Type B pancreatic cell (in vitro differentiated cells): ENCODE measurements around the gene AMBRA1. TPM values are rescaled to one million over a fixed set of nuclear protein-coding genes. Genes with fewer than 3 reads are reported as not detected.
"Not testable (repeated sequence)": the region's sequence is repeated elsewhere in the genome, so short reads cannot be mapped to it uniquely, and the experiment has no call there.

Source experiments
- DNase-seq: peaks from one replicate; pipeline ENCODE4 v3.0.0; 2021; ENCODE audit warnings: mixed read lengths; ENCODE audit not compliant: unreplicated experiment; ENCODE audit errors: extremely low spot score
- H3K27ac Mint-ChIP-seq: 2 replicates; pipeline ENCODE4 v1.8.0; 2021; ENCODE audit warnings: mild to moderate bottlenecking, mixed read lengths
- H3K27me3 Mint-ChIP-seq: 2 replicates; pipeline ENCODE4 v1.8.0; 2021; ENCODE audit warnings: mixed read lengths
- H3K36me3 Mint-ChIP-seq: 2 replicates; pipeline ENCODE4 v1.8.0; 2021; ENCODE audit warnings: mixed read lengths
- H3K4me1 Mint-ChIP-seq: one replicate; pipeline ENCODE4 v1.8.0; 2021; ENCODE audit warnings: mixed read lengths; ENCODE audit not compliant: unreplicated experiment
- H3K4me3 Mint-ChIP-seq: 2 replicates; pipeline ENCODE4 v1.8.0; 2021; ENCODE audit warnings: mild to moderate bottlenecking, mixed read lengths
- H3K9me3 Mint-ChIP-seq: 2 replicates; pipeline ENCODE4 v1.8.0; 2021; ENCODE audit warnings: mixed read lengths
- CTCF ChIP-seq: fragments of 200-600 bp; sonication (generic); conservative IDR thresholded peaks from 2 replicates; pipeline ENCODE4 v1.5.0; 2021; ENCODE audit warnings: antibody characterized with exemption, mild to moderate bottlenecking
- total RNA-seq: library from RNA; stranded (reverse); gene quantifications from 2 replicates; pipeline ENCODE4 v1.2.1, GENCODE V29; 2021; ENCODE audit warnings: low replicate concordance

The AMBRA1 gene
- total RNA-seq, 1 donor from 2014 or later, result 38.8 TPM

- Mint-ChIP-seq H3K27me3 (peaks cover 13% of the 10 kb centered on the region), H3K9me3 (no peaks in the 10 kb centered on the region), H3K4me3 (peak overlapping the region; percentile 91), H3K27ac (peak overlapping the region; percentile 67), H3K4me1 (peaks cover 7% of the 10 kb centered on the region), H3K36me3 (peaks cover 8% of the 10 kb centered on the region)
- no peak for DNase-seq
- TF ChIP-seq CTCF, result no peak
These were observed 211.8 kb downstream of the AMBRA1 start for GRCh38 chr11:46381819-46382645.

GRCh38 chr11:46381048-46381818, 212.6 kb downstream of the AMBRA1 start, which contains the start of gene MDK:
Gene MDK (plus strand): TSS chr11:46381669. CDS start chr11:46382058, 389 bp downstream.
- H3K27me3 Mint-ChIP-seq, result peaks cover 6% of the 10 kb centered on the region
- H3K27ac Mint-ChIP-seq, result peak within 1 kb of the TSS; percentile 88
- peaks cover 5% of the 10 kb centered on the region for H3K36me3 Mint-ChIP-seq
- H3K4me3 Mint-ChIP-seq, result peak within 1 kb of the TSS; percentile 91
- peaks cover 3% of the 10 kb centered on the region for H3K4me1 Mint-ChIP-seq
- H3K9me3 Mint-ChIP-seq, result no peaks in the 10 kb centered on the region
- TF ChIP-seq CTCF, result no peak
- DNase-seq, result no peak

GRCh38 chr11:46380340-46381047, 213.3 kb downstream of the AMBRA1 start:
- H3K4me3 Mint-ChIP-seq, result peak overlapping the region; percentile 85
- H3K4me1 Mint-ChIP-seq, result peaks cover 3% of the 10 kb centered on the region
- no peaks in the 10 kb centered on the region for H3K9me3 Mint-ChIP-seq
- no peaks in the 10 kb centered on the region for H3K27me3 Mint-ChIP-seq
- peak; percentile 86 for DNase-seq
- TF ChIP-seq CTCF, result no peak
- H3K36me3 Mint-ChIP-seq, result peaks cover 5% of the 10 kb centered on the region
- peak overlapping the region; percentile 88 for H3K27ac Mint-ChIP-seq

GRCh38 chr11:46379482-46380293, 214.1 kb downstream of the AMBRA1 start:
- H3K4me1 Mint-ChIP-seq, H3K27me3 Mint-ChIP-seq, H3K9me3 Mint-ChIP-seq, H3K36me3 Mint-ChIP-seq, DNase-seq: not testable (repeated sequence)
- Mint-ChIP-seq H3K27ac (peak overlapping the region; percentile 75), H3K4me3 (peak overlapping the region; percentile 84)

GRCh38 chr11:46378811-46379481, 214.9 kb downstream of the AMBRA1 start:
- no peaks in the 10 kb centered on the region for H3K27me3 Mint-ChIP-seq
- no peaks in the 10 kb centered on the region for H3K9me3 Mint-ChIP-seq
- peaks cover 5% of the 10 kb centered on the region for H3K36me3 Mint-ChIP-seq
- H3K4me3 Mint-ChIP-seq, result peak overlapping the region; percentile 84
- H3K4me1 Mint-ChIP-seq, result peaks cover 3% of the 10 kb centered on the region
- no peak for TF ChIP-seq CTCF
- no peak for DNase-seq
- H3K27ac Mint-ChIP-seq, result peak overlapping the region; percentile 75
